SK-N-SH (cell line): ENCODE data around the gene GOLM1. TPM values are rescaled to one million over a fixed set of nuclear protein-coding genes. Genes with fewer than 3 reads are reported as not detected.

ENCODE experiments used
- CTCF ChIA-PET: fragments of 300-600, 350-600 bp; formaldehyde crosslinking; extraction: SDS; loops from one replicate; lab custom pipeline; 2021; lab: Yijun Ruan, JAX
- POLR2A ChIA-PET: fragments of 350-600 bp; sonication (Branson Sonifier 250); formaldehyde crosslinking; extraction: SDS; loops from one replicate; lab custom pipeline; 2020; ENCODE audit warnings: antibody characterized with exemption, inconsistent platforms; lab: Yijun Ruan, JAX
- DNase-seq: peaks from one replicate; pipeline ENCODE4 v3.0.0; 2012
- H2AFZ ChIP-seq: fragments of 200-600 bp; sonication (generic); 2 replicates; pipeline ENCODE4 v1.8.1; 2016; ENCODE audit warnings: antibody characterized with exemption, mild to moderate bottlenecking, low read depth
- H3F3A ChIP-seq: fragments of 200-600 bp; sonication (generic); replicated peaks from 2 replicates; pipeline ENCODE3; 2016; ENCODE audit warnings: antibody characterized with exemption, mild to moderate bottlenecking; ENCODE audit not compliant: insufficient read depth
- H3K27ac ChIP-seq, 2 experiments: fragments of 200-500 bp in 1 of 2; fragments of 200-600 bp in 1 of 2; sonication (Bioruptor generic) in 1 of 2; sonication (generic), shearing (Covaris generic) in 1 of 2; 2 replicates each; pipeline versions ENCODE4 v1.5.1 to v1.6.1; 2014 to 2016; ENCODE audit warnings: low read depth in 2 of 2, inconsistent platforms in 1 of 2, low read length in 1 of 2, mild to moderate bottlenecking in 1 of 2, mixed read lengths in 1 of 2
- H3K27me3 ChIP-seq: fragments of 200-600 bp; sonication (generic), shearing (Covaris generic); 2 replicates; pipeline ENCODE4 v1.6.1; 2016; ENCODE audit warnings: mixed run types; ENCODE audit not compliant: insufficient read depth
- H3K36me3 ChIP-seq, 2 experiments: fragments of 200-500 bp in 1 of 2; fragments of 200-600 bp in 1 of 2; sonication (Bioruptor generic) in 1 of 2; sonication (generic) in 1 of 2; replicated peaks in 1 of 2; 2 replicates each; pipeline versions ENCODE3 to v1.5.1; 2014 to 2016; ENCODE audit warnings: low read length in 1 of 2, mild to moderate bottlenecking in 1 of 2; ENCODE audit not compliant: insufficient read depth in 2 of 2, control insufficient read depth in 1 of 2
- H3K4me1 ChIP-seq, 2 experiments: fragments of 200-500 bp in 1 of 2; fragments of 200-600 bp in 1 of 2; sonication (Bioruptor generic) in 1 of 2; sonication (generic), shearing (Covaris generic) in 1 of 2; 2 replicates each; pipeline versions ENCODE4 v1.5.1 to v1.6.1; 2014 to 2016; ENCODE audit warnings: low read depth in 1 of 2, low read length in 1 of 2, mixed run types in 1 of 2; ENCODE audit not compliant: insufficient read depth in 2 of 2, control insufficient read depth in 1 of 2
- H3K4me2 ChIP-seq: fragments of 200-600 bp; sonication (generic), shearing (Covaris generic); 2 replicates; pipeline ENCODE4 v1.6.1; 2017; ENCODE audit warnings: mixed run types
- H3K4me3 ChIP-seq, 2 experiments: fragments of 200-500 bp in 1 of 2; fragments of 200-600 bp in 1 of 2; sonication (Bioruptor generic) in 1 of 2; sonication (generic), shearing (Covaris generic) in 1 of 2; 2 replicates each; pipeline versions ENCODE4 v1.5.1 to v1.8.1; 2014 to 2016; ENCODE audit warnings: low read depth in 2 of 2, inconsistent platforms in 1 of 2, low read length in 1 of 2, mild to moderate bottlenecking in 1 of 2, mixed read lengths in 1 of 2, moderate library complexity in 1 of 2
- H3K79me2 ChIP-seq: fragments of 200-600 bp; sonication (generic); 2 replicates; pipeline ENCODE4 v1.8.1; 2017; ENCODE audit warnings: mild to moderate bottlenecking; ENCODE audit not compliant: insufficient read depth
- H3K9ac ChIP-seq: fragments of 200-600 bp; sonication (generic); 2 replicates; pipeline ENCODE4 v1.6.1; 2017; ENCODE audit warnings: mixed run types
- H3K9me2 ChIP-seq: fragments of 200-600 bp; sonication (generic); 2 replicates; pipeline ENCODE4 v1.6.1; 2017; ENCODE audit warnings: mixed run types
- H3K9me3 ChIP-seq: fragments of 200-600 bp; sonication (generic); 2 replicates; pipeline ENCODE4 v1.6.1; 2017; ENCODE audit warnings: mixed run types, mild to moderate bottlenecking, moderate library complexity
- H4K20me1 ChIP-seq: fragments of 200-600 bp; sonication (generic); 2 replicates; pipeline ENCODE4 v1.6.1; 2017; ENCODE audit warnings: mild to moderate bottlenecking, mixed run types; ENCODE audit not compliant: insufficient read depth
- CHD2 ChIP-seq: fragments of 150-350 bp; IDR thresholded peaks from 2 replicates; pipeline ENCODE4 v1.6.1; 2018; ENCODE audit warnings: low read length; ENCODE audit not compliant: partially characterized antibody
- ELF1 ChIP-seq: IDR thresholded peaks from 2 replicates; pipeline ENCODE4 v1.4.0; 2012
- EZH2phosphoT487 ChIP-seq: fragments of 200-600 bp; sonication (generic); IDR thresholded peaks from 2 replicates; pipeline ENCODE4 v1.6.1; 2017; ENCODE audit warnings: low read depth, mixed run types, mild to moderate bottlenecking, antibody characterized with exemption, moderate library complexity, borderline replicate concordance
- FOSL2 ChIP-seq: IDR thresholded peaks from 2 replicates; pipeline ENCODE4 v1.4.0; 2012; ENCODE audit warnings: low read depth, mild to moderate bottlenecking, moderate library complexity, borderline replicate concordance
- FOXJ3 ChIP-seq: sonication (generic); formaldehyde crosslinking; IDR thresholded peaks from 2 replicates; pipeline ENCODE4 v1.5.1; 2020; ENCODE audit warnings: mild to moderate bottlenecking, missing genetic modification reagents
- GABPA ChIP-seq: IDR thresholded peaks from 2 replicates; pipeline ENCODE4 v1.4.0; 2012; ENCODE audit warnings: low read depth, mild to moderate bottlenecking
- GATA2 ChIP-seq: sonication (generic); formaldehyde crosslinking; IDR thresholded peaks from 2 replicates; pipeline ENCODE4 v1.5.0; 2020; ENCODE audit warnings: mild to moderate bottlenecking, missing genetic modification reagents
- MEF2A ChIP-seq: IDR thresholded peaks from 2 replicates; pipeline ENCODE4 v1.4.0; 2012; ENCODE audit warnings: low read depth, borderline replicate concordance
- NRF1 ChIP-seq: IDR thresholded peaks from 2 replicates; pipeline ENCODE4 v1.6.1; 2012; ENCODE audit warnings: low read depth, mild to moderate bottlenecking, low read length
- RCOR1 ChIP-seq: fragments of 150-350 bp; IDR thresholded peaks from 2 replicates; pipeline ENCODE4 v1.6.1; 2017; ENCODE audit warnings: antibody characterized with exemption, low read length
- SIN3A ChIP-seq: IDR thresholded peaks from 2 replicates; pipeline ENCODE4 v1.6.1; 2012; ENCODE audit warnings: low read depth, mild to moderate bottlenecking, low read length, moderate library complexity, borderline replicate concordance
- TAF1 ChIP-seq: IDR thresholded peaks from 2 replicates; pipeline ENCODE4 v1.6.1; 2012; ENCODE audit warnings: low read depth, mild to moderate bottlenecking, low read length, moderate library complexity, borderline replicate concordance
- TCF12 ChIP-seq: IDR thresholded peaks from 2 replicates; pipeline ENCODE4 v1.4.0; 2012
- WGBS: methylation state at CpG from one replicate; pipeline ENCODE4 v1.1.6; 2017; ENCODE audit warnings: low lambda C conversion rate; 5-methylcytosine and 5-hydroxymethylcytosine counted together
- polyA plus RNA-seq, 3 experiments: library from polyadenylated mRNA; depleted of rRNA; stranded (reverse); fragments of >200 nt; gene quantifications; 2 replicates each; pipeline ENCODE4 v1.2.3, GENCODE V29; 2012
- TF ChIP-seq, protein P1 (sequence below): fragments of 150-350 bp; IDR thresholded peaks from 2 replicates; pipeline ENCODE4 v1.6.1; 2017; ENCODE audit warnings: antibody characterized with exemption, low read length, low read depth, borderline replicate concordance
- TF ChIP-seq, protein P2 (sequence below): IDR thresholded peaks from 2 replicates; pipeline ENCODE4 v1.4.0; 2012; ENCODE audit warnings: low read depth, borderline replicate concordance
- TF ChIP-seq, protein P3 (sequence below): IDR thresholded peaks from 2 replicates; pipeline ENCODE4 v1.4.0; 2012; ENCODE audit warnings: low read depth, borderline replicate concordance

Gene GOLM1
- polyA plus RNA-seq, 1 of the 3 experiments (the other 2 are of a cell fraction) = 69.8 TPM

DNA sequence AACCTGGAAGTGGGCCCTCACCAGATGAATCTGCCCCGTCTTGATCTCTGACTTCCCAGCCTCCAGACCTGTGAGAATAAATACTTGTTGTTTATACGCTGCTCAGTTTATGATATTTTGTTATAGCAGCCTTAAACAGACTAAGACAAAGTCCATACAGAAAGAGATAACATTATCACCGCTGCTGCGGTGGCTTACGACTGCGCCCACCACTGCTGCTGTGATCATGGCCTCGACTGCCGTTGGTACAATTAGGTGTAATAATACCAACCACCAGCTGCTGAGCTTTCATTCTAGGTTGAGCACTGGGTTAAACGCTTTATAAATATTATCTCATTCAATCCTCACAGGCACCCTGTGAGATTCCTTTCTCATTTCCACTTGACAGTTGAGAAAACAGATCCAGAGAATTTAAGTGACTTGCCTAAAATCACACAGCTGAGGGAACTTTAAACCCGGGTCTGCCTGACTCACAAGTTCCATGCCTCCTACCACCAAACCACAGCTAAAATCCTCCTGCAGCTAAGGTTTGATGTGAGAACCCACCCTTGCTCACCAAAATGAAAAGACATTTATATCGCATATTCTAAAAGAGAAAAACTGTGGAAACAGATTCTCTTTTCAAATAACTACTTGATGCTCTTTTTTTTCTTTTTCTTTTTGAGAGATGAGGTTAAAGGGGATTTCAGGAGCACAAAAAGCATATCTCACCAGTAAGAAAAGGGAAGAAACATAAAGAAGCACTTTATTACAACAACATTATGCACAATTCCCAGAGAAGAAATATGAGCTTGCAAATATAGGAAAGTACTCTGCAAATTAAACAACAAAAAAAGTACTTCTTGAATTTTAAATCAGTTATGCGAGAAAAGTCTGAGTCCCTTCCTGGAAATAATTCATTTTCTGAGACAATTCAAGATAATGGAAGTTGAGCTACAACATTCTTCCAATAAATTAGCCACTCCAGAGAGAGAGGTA, 23.9 kb downstream of the GOLM1 start:
- Histone ChIP-seq H3K27me3 (no peaks in the 10 kb centered on the region), H3F3A (no peaks in the 10 kb centered on the region), H3K27ac (no peak overlapping the region), H3K4me2 (no peak overlapping the region), H3K4me1 (peaks cover 0 to 30% of the 10 kb centered on the region in 2 experiments; a peak in 3 of 4 replicates), H4K20me1 (no peaks in the 10 kb centered on the region), H3K79me2 (no peaks in the 10 kb centered on the region), H3K9me3 (no peaks in the 10 kb centered on the region), H3K4me3 (no peak overlapping the region), H3K9ac (no peak overlapping the region), H2AFZ (no peak overlapping the region), H3K36me3 (peaks cover 0 to 21% of the 10 kb centered on the region in 2 experiments), H3K9me2 (no peaks in the 10 kb centered on the region)
- WGBS = 93% methylated on average over 12 of the region's 12 CpGs
- ChIA-PET CTCF (interaction anchor here (1.0 to 2.2 kb wide), 3 partner anchors 9 to 127 kb away, joined by 3 to 4 read pairs (median 4); no protein-coding TSS in a partner anchor), POLR2A (no interaction called here)
- no peak for TF ChIP-seq GABPA
- TF ChIP-seq, protein P1, sequence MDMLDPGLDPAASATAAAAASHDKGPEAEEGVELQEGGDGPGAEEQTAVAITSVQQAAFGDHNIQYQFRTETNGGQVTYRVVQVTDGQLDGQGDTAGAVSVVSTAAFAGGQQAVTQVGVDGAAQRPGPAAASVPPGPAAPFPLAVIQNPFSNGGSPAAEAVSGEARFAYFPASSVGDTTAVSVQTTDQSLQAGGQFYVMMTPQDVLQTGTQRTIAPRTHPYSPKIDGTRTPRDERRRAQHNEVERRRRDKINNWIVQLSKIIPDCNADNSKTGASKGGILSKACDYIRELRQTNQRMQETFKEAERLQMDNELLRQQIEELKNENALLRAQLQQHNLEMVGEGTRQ = no peak
- TF ChIP-seq GATA2 = no peak
- no peak for TF ChIP-seq FOSL2
- DNase-seq = no peak

DNA sequence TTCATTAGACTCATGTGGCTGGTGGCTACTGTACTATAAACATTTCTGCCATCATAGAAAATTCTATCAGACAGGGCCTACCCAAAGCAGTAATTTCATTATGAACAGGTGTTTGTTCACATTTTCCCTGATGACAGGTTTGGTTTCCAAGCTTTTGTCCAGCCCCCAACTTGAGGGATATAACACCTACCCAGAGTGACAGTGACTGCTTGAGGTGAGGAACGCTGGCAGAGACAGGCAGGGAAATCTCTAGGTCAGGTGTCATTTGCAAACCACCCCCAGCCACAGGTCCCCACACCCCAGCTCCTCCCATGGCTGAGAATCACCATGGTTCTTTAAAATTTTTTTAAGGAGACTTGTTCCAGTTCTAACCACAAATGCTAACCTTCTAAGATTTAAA, 25.5 kb downstream of the GOLM1 start:
- POLR2A ChIA-PET = no interaction called here
- Histone ChIP-seq H3K4me3 (no peak overlapping the region), H3K9ac (no peak overlapping the region)
- WGBS = no CpG with 5 or more reads among the region's 1 CpG
- TF ChIP-seq MEF2A (no peak), RCOR1 (no peak), TCF12 (no peak), NRF1 (no peak)
- TF ChIP-seq, all 33 proteins: peak for 0
- peaks cover 0 to 26% of the 10 kb centered on the region in 2 experiments; a peak in 2 of 4 replicates for H3K4me1 ChIP-seq
- no peaks in the 10 kb centered on the region for H3K27me3 ChIP-seq
- H2AFZ ChIP-seq = no peak overlapping the region
- DNase-seq = no peak
- H3K27ac ChIP-seq = no peak overlapping the region
- H3K36me3 ChIP-seq = peaks cover 0 to 18% of the 10 kb centered on the region in 2 experiments
- H3K9me2 ChIP-seq = no peaks in the 10 kb centered on the region
- no peaks in the 10 kb centered on the region for H4K20me1 ChIP-seq
- H3K9me3 ChIP-seq = no peaks in the 10 kb centered on the region
- H3K79me2 ChIP-seq = no peaks in the 10 kb centered on the region
- H3F3A ChIP-seq = no peaks in the 10 kb centered on the region
- no peak overlapping the region for H3K4me2 ChIP-seq
- CTCF ChIA-PET = interaction anchor here (0.6 to 1.0 kb wide), 2 partner anchors 8 to 25 kb away, joined by 3 to 4 read pairs; no protein-coding TSS in a partner anchor

DNA sequence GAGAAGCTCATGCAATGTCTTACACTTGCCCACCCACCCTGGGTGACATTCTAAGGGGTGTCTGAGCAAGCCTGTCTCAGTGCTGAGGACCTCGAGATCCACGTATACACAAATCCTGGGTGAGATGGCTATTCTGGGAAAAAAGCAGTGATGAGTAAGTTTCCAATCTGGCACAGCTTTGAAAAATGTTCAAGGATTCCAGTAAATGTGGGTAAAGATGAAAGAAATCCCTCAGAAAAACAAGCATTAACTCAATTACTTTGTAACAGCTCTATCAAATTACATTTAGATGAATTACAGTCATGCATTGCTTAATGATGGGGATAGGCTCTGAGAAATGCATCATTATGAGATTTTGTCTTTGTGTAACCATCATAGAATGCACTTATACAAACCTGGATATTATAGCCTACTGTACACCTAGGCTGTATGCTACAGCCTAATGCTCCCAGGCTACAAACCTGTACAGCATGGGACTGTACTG, 26.9 kb downstream of the GOLM1 start:
- no peak overlapping the region for H2AFZ ChIP-seq
- no peaks in the 10 kb centered on the region for H3F3A ChIP-seq
- ChIA-PET POLR2A (no interaction called here), CTCF (interaction anchor here (0.8 to 1.3 kb wide), 3 partner anchors 9 to 130 kb away, joined by 3 to 4 read pairs (median 3); no protein-coding TSS in a partner anchor)
- no peaks in the 10 kb centered on the region for H3K9me3 ChIP-seq
- H3K79me2 ChIP-seq = no peaks in the 10 kb centered on the region
- peaks cover 0 to 8% of the 10 kb centered on the region in 2 experiments for H3K36me3 ChIP-seq
- H3K4me3 ChIP-seq = no peak overlapping the region
- H3K4me2 ChIP-seq = no peak overlapping the region
- no peaks in the 10 kb centered on the region for H3K27me3 ChIP-seq
- H3K4me1 ChIP-seq = peaks cover 0 to 21% of the 10 kb centered on the region in 2 experiments; a peak in 2 of 4 replicates
- WGBS = 40% methylated on average over 2 of the region's 2 CpGs
- peak overlapping the region in 1 of 2 experiments; percentile 60; a peak in 1 of 4 replicates for H3K27ac ChIP-seq
- no peaks in the 10 kb centered on the region for H3K9me2 ChIP-seq
- no peak for DNase-seq
- H4K20me1 ChIP-seq = no peaks in the 10 kb centered on the region
- H3K9ac ChIP-seq = no peak overlapping the region
- TF ChIP-seq, protein P2, sequence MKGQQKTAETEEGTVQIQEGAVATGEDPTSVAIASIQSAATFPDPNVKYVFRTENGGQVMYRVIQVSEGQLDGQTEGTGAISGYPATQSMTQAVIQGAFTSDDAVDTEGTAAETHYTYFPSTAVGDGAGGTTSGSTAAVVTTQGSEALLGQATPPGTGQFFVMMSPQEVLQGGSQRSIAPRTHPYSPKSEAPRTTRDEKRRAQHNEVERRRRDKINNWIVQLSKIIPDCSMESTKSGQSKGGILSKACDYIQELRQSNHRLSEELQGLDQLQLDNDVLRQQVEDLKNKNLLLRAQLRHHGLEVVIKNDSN = no peak
- no peak for TF ChIP-seq ELF1
- TF ChIP-seq CHD2 = no peak
- no peak for TF ChIP-seq FOXJ3 (CRISPR knock-in tag)
- no peak for TF ChIP-seq SIN3A
- TF ChIP-seq TCF12 = no peak
- no peak for TF ChIP-seq TAF1
- TF ChIP-seq, protein P3, sequence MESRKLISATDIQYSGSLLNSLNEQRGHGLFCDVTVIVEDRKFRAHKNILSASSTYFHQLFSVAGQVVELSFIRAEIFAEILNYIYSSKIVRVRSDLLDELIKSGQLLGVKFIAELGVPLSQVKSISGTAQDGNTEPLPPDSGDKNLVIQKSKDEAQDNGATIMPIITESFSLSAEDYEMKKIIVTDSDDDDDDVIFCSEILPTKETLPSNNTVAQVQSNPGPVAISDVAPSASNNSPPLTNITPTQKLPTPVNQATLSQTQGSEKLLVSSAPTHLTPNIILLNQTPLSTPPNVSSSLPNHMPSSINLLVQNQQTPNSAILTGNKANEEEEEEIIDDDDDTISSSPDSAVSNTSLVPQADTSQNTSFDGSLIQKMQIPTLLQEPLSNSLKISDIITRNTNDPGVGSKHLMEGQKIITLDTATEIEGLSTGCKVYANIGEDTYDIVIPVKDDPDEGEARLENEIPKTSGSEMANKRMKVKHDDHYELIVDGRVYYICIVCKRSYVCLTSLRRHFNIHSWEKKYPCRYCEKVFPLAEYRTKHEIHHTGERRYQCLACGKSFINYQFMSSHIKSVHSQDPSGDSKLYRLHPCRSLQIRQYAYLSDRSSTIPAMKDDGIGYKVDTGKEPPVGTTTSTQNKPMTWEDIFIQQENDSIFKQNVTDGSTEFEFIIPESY = no peak
- no peak for TF ChIP-seq EZH2phosphoT487
